Stimulated activated CD4-positive, alpha-beta T cell treated with anti-CD3 and anti-CD28 coated beads, Interleukin-1b, Interleukin-23, amount 100 ng/mL, for 1 hour (primary cell): Measurements from ENCODE around the gene NCKAP5L.

Experiments used
- DNase-seq, 2 donors: peaks; one replicate each; pipeline ENCODE4 v3.0.0-alpha.2; 2020; ENCODE audit warnings: low read depth in 2 of 2

Gene NCKAP5L

DNA sequence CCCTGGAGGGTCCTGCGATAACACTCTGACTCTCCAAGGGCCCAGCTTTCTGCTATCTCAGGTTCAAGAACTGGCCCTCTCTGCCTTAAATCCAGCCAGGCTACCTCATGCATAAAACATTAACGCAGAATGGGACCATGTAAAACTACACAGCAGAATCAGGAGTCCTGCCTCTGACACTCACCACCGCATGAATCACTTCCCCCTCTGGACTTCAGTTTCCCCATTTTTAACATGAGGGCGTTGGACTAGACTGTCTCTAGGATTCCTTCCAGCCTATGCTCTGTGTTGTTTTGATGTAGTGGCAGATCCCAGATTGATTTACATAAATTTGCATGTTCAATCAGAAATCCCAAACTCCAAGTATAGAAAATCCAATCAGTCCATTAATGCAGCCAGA lies 3.3 kb downstream of the NCKAP5L start:
- DNase-seq = no peak

DNA sequence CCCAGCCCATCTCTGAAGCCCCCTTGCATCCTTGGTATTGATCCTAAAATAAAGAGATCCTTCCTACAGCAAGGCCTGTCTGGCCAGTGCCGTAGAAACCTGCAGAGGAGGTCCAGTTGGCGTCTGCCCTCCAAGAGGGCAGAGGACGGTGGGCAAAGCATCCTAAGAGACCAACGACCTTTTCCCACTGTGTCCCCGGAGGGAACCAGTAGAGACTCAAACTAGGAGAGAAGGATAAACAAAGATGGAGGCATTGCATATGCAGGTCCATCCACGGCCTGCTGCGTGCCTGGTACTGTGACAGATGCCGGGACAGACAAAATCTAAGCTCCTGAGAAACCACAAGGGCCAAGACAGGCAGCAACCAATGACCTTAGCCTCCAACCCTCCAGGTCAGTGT lies 3.8 kb downstream of the NCKAP5L start:
- DNase-seq = no peak

DNA sequence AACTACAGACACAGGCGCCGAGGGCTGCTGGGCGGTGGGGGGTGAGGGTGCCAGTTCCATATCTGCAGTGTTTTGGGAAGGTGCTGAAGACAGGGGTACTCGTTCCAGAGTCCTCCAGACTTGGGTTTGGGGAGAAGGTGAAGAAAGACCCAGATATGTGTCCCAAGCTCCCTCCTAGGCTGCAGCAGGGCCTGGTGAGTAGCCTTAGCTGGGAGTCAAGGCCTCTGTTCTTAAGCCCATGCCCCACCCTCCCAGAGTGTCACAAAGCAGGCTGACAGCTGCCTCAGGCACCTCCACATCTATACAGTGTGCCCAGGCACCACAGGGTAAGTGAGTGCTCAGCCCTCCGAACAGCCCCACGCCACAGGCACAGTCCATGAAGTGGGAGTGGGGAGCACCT lies 4.3 kb downstream of the NCKAP5L start:
- no peak for DNase-seq

DNA sequence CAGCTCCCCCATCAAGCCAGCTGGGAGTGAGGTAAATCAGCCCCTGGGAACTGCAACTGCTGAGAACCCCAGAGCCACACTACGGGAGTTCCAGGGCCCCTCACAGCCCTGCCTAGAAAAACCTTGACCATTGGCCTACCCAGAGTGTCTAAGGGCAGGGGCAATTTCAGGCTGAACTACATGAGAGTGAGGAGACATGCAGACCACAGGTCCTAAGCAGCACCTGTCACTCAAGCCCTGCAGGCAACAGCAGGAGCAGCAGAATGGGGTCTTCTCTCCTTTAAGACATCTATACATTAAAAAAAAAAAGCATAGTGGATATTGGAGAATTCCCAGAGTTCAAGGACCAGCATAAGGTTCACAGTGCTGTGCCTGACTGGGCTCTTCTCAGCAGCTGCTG lies 4.9 kb downstream of the NCKAP5L start:
- DNase-seq = no peak

DNA sequence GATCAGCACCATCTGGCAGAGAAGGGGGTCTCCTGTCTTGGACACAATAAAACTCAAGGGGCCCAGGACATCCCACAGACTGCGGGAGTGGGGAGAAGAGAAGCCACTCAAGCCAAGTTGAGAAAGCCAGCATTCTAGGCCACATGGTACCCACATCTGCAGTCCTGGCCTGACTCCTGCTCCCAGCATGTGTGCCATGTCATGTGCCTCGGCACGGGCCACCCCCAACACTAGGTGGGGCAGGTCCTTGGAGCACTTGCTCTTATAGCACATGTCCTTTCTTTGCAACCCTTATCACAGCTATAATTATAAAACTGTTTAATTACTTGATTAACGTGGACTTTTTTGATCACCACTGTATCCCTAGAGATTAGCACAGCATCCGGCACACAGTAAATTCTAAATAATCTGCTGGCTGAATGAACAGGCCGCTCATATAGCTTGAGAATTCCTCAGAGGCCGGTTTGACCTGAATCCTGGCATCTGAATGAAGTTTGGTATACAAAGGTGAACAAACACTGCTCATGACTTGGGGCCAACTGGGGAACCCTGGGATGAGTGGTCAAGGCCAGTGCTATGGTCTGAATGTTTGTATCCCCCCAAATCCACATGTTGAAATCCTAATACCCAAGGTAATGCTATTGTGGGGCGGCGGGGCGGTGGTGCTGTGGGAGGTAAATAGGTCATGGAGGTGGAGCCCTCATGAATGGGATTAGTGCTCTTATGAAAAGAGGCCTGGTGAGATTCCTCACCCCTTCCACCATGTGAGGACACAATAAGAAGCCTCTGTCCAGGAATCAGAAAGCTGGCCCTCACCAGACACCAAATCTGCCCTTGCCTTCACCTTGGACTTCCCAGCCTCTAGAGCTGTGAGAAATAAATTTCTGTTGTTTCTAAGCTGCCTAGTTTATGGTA lies 6.6 kb downstream of the NCKAP5L start:
- DNase-seq = no peak

DNA sequence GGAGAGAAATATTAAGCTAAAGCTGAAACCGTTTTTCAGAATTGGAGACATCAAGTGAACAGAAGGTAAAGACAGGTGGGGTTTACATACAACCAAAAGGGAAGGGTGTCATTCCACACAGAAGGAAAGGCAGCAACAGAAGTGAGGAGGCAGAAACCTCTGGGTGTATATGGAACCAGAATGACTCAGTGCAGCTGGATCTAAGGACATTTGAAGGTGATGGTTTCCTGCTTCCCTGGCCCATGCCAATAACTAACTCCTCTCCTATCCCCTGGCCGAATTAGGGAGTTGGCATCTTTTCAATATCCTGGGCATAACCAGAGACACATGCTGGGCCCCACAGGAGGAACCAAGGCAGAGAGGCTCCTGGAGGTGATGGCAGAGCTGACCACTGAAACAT lies 8.4 kb downstream of the NCKAP5L start:
- DNase-seq = no peak

DNA sequence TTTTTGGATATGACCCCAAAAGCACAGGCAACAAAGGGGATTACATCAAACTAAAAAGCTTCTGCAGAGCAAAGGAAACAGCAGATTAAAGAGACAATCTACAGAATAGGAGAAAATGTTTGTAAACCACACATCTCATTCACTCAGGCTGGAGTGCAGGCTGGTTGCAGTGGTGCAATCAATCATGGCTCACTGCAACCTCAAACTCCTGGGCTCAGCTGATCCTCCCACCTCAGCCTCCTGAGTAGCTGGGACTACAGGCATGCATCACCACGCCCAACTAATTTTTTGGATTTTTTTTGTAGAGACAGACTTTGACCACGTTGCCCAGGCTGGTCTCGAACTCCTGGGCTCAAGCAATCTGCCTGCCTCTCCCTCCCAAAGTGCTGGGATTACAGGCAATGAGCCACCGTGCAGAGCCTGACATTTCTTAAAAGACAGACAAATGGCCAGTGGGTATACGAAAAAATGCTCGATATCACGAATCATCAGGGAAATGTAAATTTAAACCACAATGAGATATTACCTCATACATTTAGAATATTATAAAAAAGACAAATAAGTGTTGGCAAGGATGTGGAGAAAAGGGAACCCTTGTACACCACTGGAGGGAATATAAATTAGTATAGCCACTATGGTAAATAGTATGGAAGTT lies 9.8 kb downstream of the NCKAP5L start:
- no peak for DNase-seq

DNA sequence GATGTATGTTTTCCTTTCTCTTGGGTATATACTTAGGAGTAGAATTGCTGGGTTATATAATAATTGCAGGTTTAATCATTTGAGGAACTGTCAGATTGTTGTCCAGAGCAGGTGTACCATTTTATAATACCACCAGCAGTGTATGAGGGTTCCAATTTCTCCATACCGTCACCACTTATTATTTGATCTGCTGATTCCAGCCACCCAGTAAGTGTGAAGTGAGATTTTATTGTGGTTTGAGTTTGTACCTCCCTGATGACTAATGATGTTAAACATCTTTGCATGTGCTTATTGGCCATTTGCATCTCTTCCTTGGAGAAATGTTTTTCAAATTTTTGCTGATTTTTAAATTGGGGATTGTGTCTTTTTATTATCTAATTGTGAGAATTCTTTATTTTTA lies 15.1 kb downstream of the NCKAP5L start:
- no peak for DNase-seq

DNA sequence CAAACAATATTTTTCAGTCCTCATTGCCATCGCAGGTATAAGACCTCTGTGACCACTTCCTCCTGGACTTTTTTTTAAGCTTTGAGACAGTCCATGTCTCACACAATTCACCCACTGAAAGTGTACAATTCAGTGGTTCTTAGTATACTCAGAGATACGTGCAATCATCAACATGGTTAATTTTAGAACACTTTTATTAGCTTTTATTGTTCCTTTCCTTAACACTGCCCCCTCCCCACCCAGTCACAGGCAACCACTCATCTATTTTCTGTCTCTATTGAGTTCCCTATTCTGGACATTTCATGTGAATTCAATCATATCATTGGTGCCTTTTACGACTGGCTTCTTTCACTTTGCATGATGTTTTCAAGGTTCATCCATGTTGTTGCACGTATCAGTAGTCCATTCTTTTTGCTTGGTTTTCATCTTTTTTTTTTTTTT lies 16.2 kb downstream of the NCKAP5L start:
- no peak for DNase-seq

DNA sequence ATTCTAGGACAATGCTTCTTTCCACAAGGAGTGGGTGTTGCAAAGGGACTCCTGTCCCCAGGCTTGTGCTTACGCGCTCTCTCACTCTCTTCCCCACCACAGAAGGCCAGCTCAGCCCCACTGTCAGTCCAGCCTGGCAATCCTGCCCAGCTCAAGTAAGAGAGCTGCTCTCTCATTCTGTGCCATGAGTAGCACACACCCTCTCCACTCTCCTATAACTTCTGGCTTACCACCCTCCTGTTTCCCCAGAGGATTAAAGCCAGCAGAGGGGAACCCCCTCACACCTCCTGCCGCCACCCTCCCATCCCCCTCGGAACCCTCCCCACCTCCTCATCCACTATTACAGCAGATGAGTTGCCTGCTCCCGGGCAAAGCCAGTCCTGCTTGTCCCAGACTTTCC lies 17.1 kb downstream of the NCKAP5L start:
- no peak for DNase-seq

DNA sequence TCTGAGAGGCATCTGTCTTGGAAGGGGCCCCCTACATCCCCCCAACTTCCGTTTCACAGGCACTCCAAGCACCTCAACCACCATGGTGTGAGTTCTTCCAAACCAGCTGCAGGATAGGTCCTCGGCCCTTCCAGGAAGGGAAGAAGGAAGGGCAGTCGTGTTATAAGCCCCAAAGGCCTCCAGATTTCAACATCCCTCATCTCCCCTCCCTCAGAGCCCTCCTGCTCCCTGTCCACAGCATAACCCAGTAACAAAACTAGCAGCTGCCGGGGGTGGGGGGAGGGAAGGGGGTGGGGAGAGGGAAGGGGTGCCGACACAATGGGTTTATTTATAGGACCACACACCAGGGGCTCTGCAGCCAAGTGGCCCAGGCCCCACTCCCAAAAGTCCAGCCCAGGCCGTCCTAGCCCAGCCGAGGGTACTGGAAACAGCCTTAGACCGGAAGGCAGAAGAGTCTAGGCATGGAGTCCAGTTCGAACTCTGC lies 18.3 kb downstream of the NCKAP5L start:
- DNase-seq = no peak

DNA sequence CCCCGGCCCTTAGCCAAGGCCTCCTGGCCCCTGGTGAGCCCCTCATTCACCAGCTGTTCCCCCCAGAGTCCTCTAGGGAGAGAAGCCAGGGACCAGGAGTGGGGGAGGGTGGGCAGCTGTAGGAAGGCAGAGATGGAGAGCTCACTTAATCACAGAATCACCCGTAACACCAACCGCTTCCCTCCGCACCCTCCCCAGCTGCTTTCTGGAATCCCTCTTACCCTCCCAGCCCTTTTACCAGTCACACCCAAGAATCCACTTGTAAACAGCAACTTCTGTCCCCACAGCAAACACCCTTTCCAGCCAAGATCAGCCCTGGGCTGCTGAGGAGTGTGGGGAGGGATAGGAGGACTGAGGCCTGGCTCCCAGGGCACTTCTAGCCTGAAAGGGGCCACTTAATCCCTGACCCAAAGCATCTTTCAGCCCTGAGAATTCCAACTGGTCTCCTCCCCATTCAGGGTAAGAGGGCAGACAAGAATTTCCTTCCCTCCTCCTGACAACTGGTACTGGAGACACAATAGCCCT lies 18.8 kb downstream of the NCKAP5L start:
- DNase-seq = no peak

DNA sequence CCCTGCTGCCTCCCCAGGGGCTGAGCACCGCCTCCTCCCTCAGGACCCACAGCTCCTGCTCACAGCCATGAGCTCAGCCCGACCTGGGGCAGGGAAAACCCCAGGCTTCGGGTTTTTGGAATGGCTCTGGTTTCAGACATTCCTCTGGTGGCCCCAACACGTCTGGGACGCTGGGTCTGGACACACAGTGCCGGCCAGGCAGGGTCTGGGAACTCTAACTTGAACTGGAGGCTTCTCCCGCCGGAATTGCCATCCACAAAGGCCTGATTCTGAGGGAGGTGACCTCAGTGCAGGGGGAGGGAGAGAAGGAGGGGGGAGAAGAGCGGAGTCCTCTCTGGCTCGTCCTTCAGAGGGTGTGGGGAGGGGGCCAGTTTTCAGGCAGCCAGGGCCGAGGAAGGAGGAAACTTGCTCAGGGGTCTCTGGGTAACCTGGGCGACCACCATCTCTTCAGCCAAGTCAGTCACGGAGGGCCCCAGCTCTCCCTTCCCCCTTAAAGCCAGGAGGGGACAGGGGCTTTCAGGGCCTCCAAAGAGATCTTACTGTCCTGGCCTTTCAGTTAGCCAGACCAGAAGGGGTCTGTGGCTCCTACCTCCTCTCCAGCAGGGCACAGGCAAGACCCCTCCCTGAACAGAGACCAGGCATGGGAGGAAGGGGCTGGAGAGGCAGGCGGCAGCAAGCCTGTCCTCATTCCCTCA lies 19.4 kb downstream of the NCKAP5L start:
- no peak for DNase-seq

DNA sequence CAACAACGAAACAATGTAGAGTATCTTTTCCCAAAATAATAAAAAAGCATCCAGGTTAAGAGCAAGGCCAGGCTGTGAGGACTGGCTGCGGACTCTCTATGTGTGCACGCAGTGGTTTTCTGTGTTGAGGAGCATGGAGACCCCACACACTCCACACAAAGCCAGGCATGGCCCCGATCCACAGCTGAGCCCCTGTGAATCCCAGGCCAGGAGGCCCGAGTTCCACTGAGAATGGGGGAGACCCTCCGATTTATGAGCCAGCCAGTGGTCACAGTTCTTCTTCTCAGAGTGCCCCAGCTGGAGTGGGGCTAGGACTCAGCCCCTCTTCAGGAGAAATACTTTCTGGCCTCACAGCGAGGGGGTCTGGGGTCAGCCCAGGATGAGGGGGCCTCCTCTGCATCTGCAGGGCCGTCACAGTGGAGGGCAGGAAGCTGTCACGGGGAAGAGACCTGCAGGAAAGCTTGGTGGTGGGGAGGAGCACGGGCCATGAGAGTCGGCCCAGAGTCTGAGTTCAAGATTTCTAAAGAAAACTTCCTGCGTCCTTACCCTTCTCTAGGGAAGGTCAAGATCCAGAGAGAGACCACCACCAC lies 20.1 kb downstream of the NCKAP5L start:
- no peak for DNase-seq

DNA sequence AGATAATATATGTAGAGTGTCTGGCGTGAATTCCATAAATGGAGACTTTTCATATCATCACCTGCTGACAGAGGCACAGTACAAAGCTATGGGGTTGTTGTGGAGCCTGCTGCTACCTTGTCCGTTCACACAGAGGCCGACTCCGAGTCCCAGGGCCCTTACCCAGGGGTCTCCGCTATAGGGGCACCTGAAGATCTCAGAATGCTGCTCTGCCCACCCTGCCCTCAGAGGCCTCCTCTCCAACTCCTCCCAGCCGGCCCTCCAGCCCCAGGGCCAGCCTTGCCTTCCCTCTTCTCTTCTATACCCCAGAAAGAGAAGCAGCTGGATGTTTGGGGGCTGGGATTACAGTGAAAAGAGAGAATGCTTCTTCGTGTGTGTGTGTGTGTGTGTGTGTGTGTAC lies 21.3 kb downstream of the NCKAP5L start:
- no peak for DNase-seq

DNA sequence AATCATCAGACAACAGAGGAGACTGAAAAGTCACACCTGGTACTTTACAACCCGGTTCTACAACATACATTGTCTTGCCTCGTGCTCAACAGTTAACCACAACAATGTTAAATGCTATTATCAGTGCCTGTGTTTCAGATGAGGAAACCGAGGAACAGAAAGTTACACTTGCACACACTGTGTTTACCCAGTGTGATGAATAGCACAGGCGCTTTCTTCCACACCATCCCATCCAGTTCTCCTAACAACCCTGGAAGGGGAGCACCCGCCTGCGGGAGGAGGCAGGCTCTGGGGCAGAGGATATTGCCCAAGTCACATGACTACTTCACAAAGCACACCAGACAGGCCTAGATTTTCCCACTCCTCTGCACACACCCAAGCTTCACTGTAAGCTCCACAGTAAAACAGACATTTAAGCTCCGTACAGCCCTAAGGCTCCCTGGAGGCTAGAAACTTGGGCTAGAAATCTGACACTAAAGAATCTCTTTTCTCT lies 21.8 kb downstream of the NCKAP5L start:
- DNase-seq = no peak

DNA sequence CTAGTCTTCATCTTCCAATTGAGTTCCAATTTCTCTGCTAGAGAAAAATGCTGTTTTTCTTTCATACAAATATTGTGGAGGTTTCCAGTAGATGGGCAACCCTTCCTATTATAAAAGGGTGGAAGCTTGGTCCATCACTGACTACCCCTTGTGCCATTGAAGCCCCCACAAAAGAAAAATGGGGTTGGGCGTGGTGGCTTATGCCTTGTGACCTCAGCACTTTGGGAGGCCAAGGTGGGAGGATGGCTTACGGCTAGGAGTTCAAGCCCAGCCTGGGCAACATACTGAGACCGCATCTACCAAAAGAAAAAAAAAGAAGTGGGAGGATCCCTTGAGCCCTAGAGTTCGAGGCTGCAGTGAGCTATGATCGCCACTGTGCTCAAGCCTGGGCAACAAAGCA lies 22.8 kb downstream of the NCKAP5L start:
- no peak for DNase-seq

DNA sequence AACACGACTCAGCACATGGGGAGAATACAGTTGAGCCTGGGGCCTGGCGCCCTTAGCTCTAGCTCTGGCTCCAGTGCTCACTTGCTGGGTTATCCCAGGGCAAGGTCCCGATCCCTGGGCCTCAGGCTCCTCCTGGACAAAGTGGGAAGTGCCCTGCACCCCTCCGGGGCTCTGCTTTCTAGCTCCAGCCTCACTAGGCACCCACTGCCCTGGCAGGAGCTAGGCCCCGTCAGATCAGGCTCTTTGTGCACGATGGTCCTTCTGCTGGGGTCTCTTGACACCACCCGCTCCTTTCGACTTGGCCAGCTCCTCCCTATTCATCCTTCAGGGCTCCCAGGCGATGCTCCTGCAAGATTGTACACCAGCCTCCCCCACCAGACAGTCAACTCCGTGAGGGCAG lies 23.4 kb downstream of the NCKAP5L start:
- no peak for DNase-seq

DNA sequence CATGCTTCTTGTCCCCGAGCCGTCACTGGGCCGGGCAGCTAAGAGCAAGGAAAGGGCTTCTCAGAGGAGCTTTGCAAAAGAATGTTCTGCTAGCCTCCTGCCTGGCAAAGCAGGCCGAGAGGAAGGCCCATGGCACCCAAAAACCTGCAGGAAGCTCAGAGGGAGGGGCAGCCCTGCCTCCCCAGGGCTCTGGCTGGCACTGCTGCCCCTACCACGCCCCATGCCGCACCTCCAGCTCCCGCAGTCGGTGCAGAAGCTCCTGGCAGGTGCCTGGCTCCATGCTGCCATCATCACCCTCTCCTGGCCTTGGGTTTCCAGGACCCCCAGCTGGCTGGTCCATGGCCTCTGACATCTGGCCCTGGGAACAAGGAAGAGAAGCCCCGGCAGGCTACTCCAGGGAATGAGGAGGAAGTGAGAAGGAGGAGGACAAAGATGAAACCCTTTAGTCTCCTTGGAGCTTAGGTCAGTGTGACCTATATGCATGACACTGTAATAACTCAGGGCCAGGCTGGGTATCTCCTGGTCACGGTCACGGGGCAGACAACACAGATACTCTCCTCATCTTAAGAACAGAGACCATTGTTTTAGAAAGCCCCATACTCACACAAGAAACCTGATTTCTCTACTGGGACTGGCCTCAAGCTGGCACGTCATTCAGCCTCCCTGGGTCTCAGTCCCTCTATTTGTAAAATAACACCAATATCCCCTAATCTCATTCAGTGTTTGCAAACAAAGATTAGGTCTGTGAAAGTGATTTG lies 24.3 kb downstream of the NCKAP5L start:
- no peak for DNase-seq

DNA sequence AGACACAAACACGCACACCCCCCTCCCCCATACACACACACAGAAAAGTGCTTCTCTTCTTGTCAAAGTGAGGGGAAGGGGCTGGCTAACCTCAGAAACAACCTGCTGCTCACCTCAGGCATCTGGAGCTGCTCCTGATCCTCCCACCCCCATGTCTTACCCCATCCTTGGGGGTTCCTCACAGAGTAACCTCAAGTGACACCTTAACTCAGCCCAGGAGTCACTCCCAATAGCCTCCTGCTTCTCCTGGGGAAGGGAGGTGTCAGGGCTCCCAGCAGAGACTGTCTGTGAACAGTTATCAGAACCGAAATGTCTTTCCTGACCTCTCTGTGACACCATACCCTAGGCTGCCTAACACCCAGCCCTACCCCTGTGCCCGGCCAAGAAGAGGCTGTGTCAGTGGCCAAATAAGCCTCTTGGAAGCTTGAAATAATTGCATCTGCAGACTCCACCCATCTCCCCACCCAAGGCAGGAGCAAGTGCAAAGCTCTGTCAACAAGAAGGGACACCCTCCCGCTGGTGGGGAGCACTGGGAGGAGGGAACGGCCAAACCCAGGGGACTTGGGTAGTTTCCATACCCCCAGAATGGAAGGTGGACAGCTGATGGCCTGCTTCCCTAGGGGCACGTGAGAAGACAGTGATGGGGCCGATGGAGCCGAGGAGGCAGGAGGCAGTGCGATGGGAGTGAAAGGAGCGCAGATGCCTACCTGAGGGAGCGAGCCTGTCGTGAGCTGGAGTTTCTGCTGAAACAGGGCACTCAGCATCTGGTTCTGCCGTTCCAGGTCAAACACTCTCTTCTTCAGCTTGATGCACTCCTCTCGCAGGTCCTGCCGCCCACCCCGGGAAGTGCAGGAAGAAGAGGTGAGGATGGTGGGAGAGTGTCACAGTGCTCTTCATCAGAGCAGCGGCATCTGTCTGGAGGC lies 26.8 kb downstream of the NCKAP5L start:
- DNase-seq = no peak
